Thyroid gland (tissue), 4 donors: ENCODE measurements around the gene SPDYE17.
"Not testable (repeated sequence)": the region's sequence is repeated elsewhere in the genome, so short reads cannot be mapped to it uniquely, and the experiment has no call there.

Experiments
- POLR2A ChIP-seq, 2 donors: fragments of 450-650 bp; IDR thresholded peaks; one replicate each; pipeline ENCODE4 v1.6.1; 2017; ENCODE audit warnings: antibody characterized with exemption in 2 of 2, mild to moderate bottlenecking in 2 of 2, moderate library complexity in 1 of 2
- TF ChIP-seq, protein P1 (sequence below), 6 experiments: fragments of 200-600 bp in 3 of 6; fragments of 450-650 bp in 3 of 6; sonication (generic) in 3 of 6; IDR thresholded peaks; one replicate each; pipeline ENCODE4 v1.5.1; 2016 to 2019; ENCODE audit warnings: antibody characterized with exemption in 6 of 6, mild to moderate bottlenecking in 2 of 6, inconsistent platforms in 1 of 6, moderate library complexity in 1 of 6

DNA sequence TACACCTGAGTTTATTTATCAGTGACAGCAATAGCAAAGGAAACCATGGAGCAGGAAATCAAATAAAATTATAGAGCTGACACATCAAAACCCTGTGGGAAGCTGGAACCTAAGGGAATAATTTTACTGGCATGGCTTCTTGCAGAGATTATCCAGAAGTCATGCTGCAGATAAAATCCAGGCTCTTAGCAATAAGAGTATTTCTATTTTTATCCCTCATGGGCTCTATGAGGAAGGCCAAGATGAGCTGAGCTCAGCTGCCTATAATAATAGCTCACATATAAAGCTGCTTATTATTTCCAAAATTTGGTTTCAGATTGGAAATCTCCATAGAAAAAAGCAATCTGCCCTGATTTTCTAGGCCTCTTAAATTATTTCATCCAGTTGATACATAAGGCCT lies 47.0 kb upstream of the SPDYE17 start:
- TF ChIP-seq, protein P1, sequence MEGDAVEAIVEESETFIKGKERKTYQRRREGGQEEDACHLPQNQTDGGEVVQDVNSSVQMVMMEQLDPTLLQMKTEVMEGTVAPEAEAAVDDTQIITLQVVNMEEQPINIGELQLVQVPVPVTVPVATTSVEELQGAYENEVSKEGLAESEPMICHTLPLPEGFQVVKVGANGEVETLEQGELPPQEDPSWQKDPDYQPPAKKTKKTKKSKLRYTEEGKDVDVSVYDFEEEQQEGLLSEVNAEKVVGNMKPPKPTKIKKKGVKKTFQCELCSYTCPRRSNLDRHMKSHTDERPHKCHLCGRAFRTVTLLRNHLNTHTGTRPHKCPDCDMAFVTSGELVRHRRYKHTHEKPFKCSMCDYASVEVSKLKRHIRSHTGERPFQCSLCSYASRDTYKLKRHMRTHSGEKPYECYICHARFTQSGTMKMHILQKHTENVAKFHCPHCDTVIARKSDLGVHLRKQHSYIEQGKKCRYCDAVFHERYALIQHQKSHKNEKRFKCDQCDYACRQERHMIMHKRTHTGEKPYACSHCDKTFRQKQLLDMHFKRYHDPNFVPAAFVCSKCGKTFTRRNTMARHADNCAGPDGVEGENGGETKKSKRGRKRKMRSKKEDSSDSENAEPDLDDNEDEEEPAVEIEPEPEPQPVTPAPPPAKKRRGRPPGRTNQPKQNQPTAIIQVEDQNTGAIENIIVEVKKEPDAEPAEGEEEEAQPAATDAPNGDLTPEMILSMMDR (IDR thresholded peaks at IDR 0.05) = not testable (repeated sequence)
- not testable (repeated sequence) for TF ChIP-seq POLR2A (IDR thresholded peaks at IDR 0.05)
